K562 (cell line): ENCODE measurements around the gene LCTL. TPM values are rescaled to one million over a fixed set of nuclear protein-coding genes. Genes with fewer than 3 reads are reported as not detected.

ENCODE experiments used
- ARID2 ChIP-seq: fragments of 450-650 bp; IDR thresholded peaks from 2 replicates; pipeline ENCODE4 v1.6.1; 2017; ENCODE audit warnings: antibody characterized with exemption, mild to moderate bottlenecking
- ATF2 ChIP-seq: sonication (generic); formaldehyde crosslinking; IDR thresholded peaks from 2 replicates; pipeline ENCODE4 v1.8.1; 2022; ENCODE audit warnings: missing genetic modification reagents
- CREBBP ChIP-seq: IDR thresholded peaks from one replicate; pipeline ENCODE4 v1.6.1; 2012; ENCODE audit warnings: low read depth, mild to moderate bottlenecking, control low read depth, inconsistent platforms, low read length
- FOXA3 ChIP-seq, 2 experiments: fragments of 450-650 bp in 1 of 2; sonication (generic) in 1 of 2; formaldehyde crosslinking; IDR thresholded peaks in 1 of 2; conservative IDR thresholded peaks in 1 of 2; 2 replicates each; pipeline versions ENCODE4 v1.4.0 to v1.8.0; 2020 to 2022; ENCODE audit warnings: mild to moderate bottlenecking in 2 of 2, missing genetic modification reagents in 1 of 2
- FOXP1 ChIP-seq: sonication (generic); formaldehyde crosslinking; IDR thresholded peaks from 2 replicates; pipeline ENCODE4 v1.8.0; 2022; ENCODE audit warnings: mild to moderate bottlenecking, missing genetic modification reagents
- HDAC1 ChIP-seq, 2 experiments: fragments of 450-650 bp; IDR thresholded peaks; 2 replicates each; pipeline ENCODE4 v1.6.1; 2016 to 2017; ENCODE audit warnings: inconsistent platforms in 1 of 2, mild to moderate bottlenecking in 1 of 2, moderate library complexity in 1 of 2
- HNRNPH1 ChIP-seq: fragments of 200-400 bp; formaldehyde crosslinking; optimal IDR thresholded peaks from 2 replicates; pipeline ENCODE3; 2017; ENCODE audit warnings: low read depth, mild to moderate bottlenecking, low read length, moderate library complexity
- IFI16 ChIP-seq: fragments of 250-450 bp; sonication (Bioruptor Pico); IDR thresholded peaks from 2 replicates; pipeline ENCODE4 v2.1.2; 2022; ENCODE audit warnings: mild to moderate bottlenecking, inconsistent platforms
- KLF16 ChIP-seq: IDR thresholded peaks from 2 replicates; pipeline ENCODE4 v1.6.1; 2016; ENCODE audit warnings: antibody characterized with exemption
- MEIS2 ChIP-seq: fragments of 450-650 bp; IDR thresholded peaks from 2 replicates; pipeline ENCODE4 v1.6.1; 2014; ENCODE audit warnings: mild to moderate bottlenecking; ENCODE audit not compliant: partially characterized antibody
- SIX5 ChIP-seq, 2 experiments: IDR thresholded peaks; 2 replicates each; pipeline ENCODE4 v1.6.1; 2011; ENCODE audit warnings: low read length in 2 of 2, borderline replicate concordance in 1 of 2, low read depth in 1 of 2, mild to moderate bottlenecking in 1 of 2, moderate library complexity in 1 of 2; ENCODE audit not compliant: insufficient read depth in 1 of 2
- SREBF1 ChIP-seq: fragments of 150-350 bp; IDR thresholded peaks from 2 replicates; pipeline ENCODE4 v1.6.1; 2014; ENCODE audit warnings: antibody characterized with exemption, low read depth, low read length, borderline replicate concordance
- SREBF2 ChIP-seq: sonication (generic); formaldehyde crosslinking; IDR thresholded peaks from 2 replicates; pipeline ENCODE4 v1.4.0; 2020; ENCODE audit warnings: mild to moderate bottlenecking, missing genetic modification reagents
- SRF ChIP-seq, 2 experiments: fragments of 250-450, 450-650 bp in 1 of 2; sonication (Bioruptor Pico) in 1 of 2; sonication (generic) in 1 of 2; formaldehyde crosslinking; IDR thresholded peaks; 2 replicates each; pipeline versions ENCODE4 v1.5.0 to v1.5.1; 2020 to 2022; ENCODE audit warnings: mild to moderate bottlenecking in 1 of 2, missing genetic modification reagents in 1 of 2
- THRB ChIP-seq: fragments of 450-650 bp; formaldehyde crosslinking; conservative IDR thresholded peaks from 2 replicates; pipeline ENCODE4 v1.4.0; 2022; ENCODE audit warnings: mild to moderate bottlenecking, missing genetic modification characterization
- ZNF133 ChIP-seq: fragments of 250-450 bp; sonication (Bioruptor Pico); IDR thresholded peaks from 2 replicates; pipeline ENCODE4 v1.4.0; 2020; ENCODE audit warnings: mild to moderate bottlenecking
- ZNF354B ChIP-seq: fragments of 250-450 bp; sonication (Bioruptor Pico); IDR thresholded peaks from 2 replicates; pipeline ENCODE4 v1.4.0; 2020
- polyA plus RNA-seq, 8 experiments: library from polyadenylated mRNA; depleted of rRNA in 4 of 8; stranded (reverse) in 5 of 8; unstranded in 3 of 8; fragments of >200 nt; fragmentation: Nextera tagmentation in 2 of 8; fragmentation: Illumina TruSeq in 1 of 8; extraction: Ambion mirVana in 2 of 8; extraction: Trizol in 1 of 8; gene quantifications; 2 replicates each; pipeline versions ENCODE4 v1.2.1 to v1.2.3, GENCODE V29; 2011 to 2014; ENCODE audit warnings: inconsistent platforms in 1 of 8, missing spikeins in 1 of 8
- total RNA-seq, 7 experiments: library from RNA; depleted of rRNA in 6 of 7; stranded (reverse); fragments of >200 nt in 6 of 7; fragmentation: Illumina TruSeq in 2 of 7; extraction: Trizol in 2 of 7; gene quantifications; 2 replicates each; pipeline versions ENCODE4 v1.2.1 to v1.2.3, GENCODE V29; 2011 to 2021; ENCODE audit warnings: low replicate concordance in 1 of 7
- TF ChIP-seq, protein P1 (sequence below): fragments of 250-450 bp; sonication (Bioruptor Pico); IDR thresholded peaks from 2 replicates; pipeline ENCODE4 v1.8.0; 2022; ENCODE audit warnings: moderate library complexity, mild to moderate bottlenecking, inconsistent platforms
- TF ChIP-seq, protein P2 (sequence below): sonication (generic); formaldehyde crosslinking; IDR thresholded peaks from 2 replicates; pipeline ENCODE4 v1.8.1; 2023; ENCODE audit warnings: mild to moderate bottlenecking, missing genetic modification reagents, moderate library complexity
- TF ChIP-seq, protein P3 (sequence below): fragments of 450-650 bp; IDR thresholded peaks from 2 replicates; pipeline ENCODE4 v1.6.1; 2016; ENCODE audit warnings: borderline replicate concordance
- TF ChIP-seq, protein P4 (sequence below): fragments of 450-650 bp; IDR thresholded peaks from 2 replicates; pipeline ENCODE4 v1.6.1; 2014; ENCODE audit warnings: low read depth, mild to moderate bottlenecking, moderate library complexity, borderline replicate concordance

Gene LCTL
- total and polyA plus RNA-seq, 9 of the 15 experiments (the other 6 are each of a cell fraction or from before 2014, with no cell fraction given): 0.08 to 0.31 (median 0.17) TPM; not detected in 6

GRCh38 chr15:66505430-66505811, 60.4 kb downstream of the LCTL start (continued):
- TF ChIP-seq THRB (CRISPR knock-in tag) (no peak), ARID2 (no peak), ZNF133 (CRISPR knock-in tag) (no peak), HDAC1 (IDR thresholded peaks at IDR 0.05) (peak in 1 of 2 experiments; percentile 61; a peak in 2 of 4 replicates), SRF (CRISPR knock-in tag; IDR thresholded peaks at IDR 0.05) (no peak), FOXA3 (CRISPR knock-in tag; conservative IDR thresholded peaks at IDR 0.05 in 1 of 2, IDR thresholded peaks at IDR 0.05 in 1 of 2) (peak in 1 of 2 experiments; percentile 5; a peak in 1 of 4 replicates), ZNF354B (CRISPR knock-in tag) (no peak), FOXP1 (0 out of 2 replicates have a peak, but pooled peaks have one; percentile 31), SREBF1 (no peak), CREBBP (no peak), HNRNPH1 (no peak), MEIS2 (no peak), KLF16 (no peak), IFI16 (CRISPR knock-in tag) (no peak), ATF2 (no peak), SREBF2 (0 out of 2 replicates have a peak, but pooled peaks have one; percentile 55), SIX5 (IDR thresholded peaks at IDR 0.05; ENCODE audit: borderline replicate concordance in 1 of 2, insufficient read depth in 1 of 2, low read depth in 1 of 2, low read length in 2 of 2) (no peak)
- TF ChIP-seq, protein P1, sequence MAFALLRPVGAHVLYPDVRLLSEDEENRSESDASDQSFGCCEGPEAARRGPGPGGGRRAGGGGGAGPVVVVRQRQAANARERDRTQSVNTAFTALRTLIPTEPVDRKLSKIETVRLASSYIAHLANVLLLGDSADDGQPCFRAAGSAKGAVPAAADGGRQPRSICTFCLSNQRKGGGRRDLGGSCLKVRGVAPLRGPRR (CRISPR knock-in tag): no peak
- TF ChIP-seq, protein P2, sequence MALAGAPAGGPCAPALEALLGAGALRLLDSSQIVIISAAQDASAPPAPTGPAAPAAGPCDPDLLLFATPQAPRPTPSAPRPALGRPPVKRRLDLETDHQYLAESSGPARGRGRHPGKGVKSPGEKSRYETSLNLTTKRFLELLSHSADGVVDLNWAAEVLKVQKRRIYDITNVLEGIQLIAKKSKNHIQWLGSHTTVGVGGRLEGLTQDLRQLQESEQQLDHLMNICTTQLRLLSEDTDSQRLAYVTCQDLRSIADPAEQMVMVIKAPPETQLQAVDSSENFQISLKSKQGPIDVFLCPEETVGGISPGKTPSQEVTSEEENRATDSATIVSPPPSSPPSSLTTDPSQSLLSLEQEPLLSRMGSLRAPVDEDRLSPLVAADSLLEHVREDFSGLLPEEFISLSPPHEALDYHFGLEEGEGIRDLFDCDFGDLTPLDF (CRISPR knock-in tag): no peak
- TF ChIP-seq, protein P3, sequence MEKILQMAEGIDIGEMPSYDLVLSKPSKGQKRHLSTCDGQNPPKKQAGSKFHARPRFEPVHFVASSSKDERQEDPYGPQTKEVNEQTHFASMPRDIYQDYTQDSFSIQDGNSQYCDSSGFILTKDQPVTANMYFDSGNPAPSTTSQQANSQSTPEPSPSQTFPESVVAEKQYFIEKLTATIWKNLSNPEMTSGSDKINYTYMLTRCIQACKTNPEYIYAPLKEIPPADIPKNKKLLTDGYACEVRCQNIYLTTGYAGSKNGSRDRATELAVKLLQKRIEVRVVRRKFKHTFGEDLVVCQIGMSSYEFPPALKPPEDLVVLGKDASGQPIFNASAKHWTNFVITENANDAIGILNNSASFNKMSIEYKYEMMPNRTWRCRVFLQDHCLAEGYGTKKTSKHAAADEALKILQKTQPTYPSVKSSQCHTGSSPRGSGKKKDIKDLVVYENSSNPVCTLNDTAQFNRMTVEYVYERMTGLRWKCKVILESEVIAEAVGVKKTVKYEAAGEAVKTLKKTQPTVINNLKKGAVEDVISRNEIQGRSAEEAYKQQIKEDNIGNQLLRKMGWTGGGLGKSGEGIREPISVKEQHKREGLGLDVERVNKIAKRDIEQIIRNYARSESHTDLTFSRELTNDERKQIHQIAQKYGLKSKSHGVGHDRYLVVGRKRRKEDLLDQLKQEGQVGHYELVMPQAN: peak; percentile 59; the same call in 1 of the 2 replicates
- TF ChIP-seq, protein P4, sequence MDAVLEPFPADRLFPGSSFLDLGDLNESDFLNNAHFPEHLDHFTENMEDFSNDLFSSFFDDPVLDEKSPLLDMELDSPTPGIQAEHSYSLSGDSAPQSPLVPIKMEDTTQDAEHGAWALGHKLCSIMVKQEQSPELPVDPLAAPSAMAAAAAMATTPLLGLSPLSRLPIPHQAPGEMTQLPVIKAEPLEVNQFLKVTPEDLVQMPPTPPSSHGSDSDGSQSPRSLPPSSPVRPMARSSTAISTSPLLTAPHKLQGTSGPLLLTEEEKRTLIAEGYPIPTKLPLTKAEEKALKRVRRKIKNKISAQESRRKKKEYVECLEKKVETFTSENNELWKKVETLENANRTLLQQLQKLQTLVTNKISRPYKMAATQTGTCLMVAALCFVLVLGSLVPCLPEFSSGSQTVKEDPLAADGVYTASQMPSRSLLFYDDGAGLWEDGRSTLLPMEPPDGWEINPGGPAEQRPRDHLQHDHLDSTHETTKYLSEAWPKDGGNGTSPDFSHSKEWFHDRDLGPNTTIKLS: no peak
